Measurements from ENCODE around the gene CFAP91.

GRCh38 chr3:119723022-119723421 is 20.2 kb downstream of the CFAP91 start:
- TF ChIP-seq CTCF (conservative IDR thresholded peaks at IDR 0.05 in 1 of 2, IDR thresholded peaks at IDR 0.05 in 1 of 2; ENCODE audit: extremely low read depth in 1 of 2, insufficient read depth in 1 of 2, low read depth in 1 of 2, low read length in 2 of 2) (no peak), EZH2 (IDR thresholded peaks at IDR 0.05; ENCODE audit: borderline replicate concordance, low read length) (no peak)
